Keratinocyte (primary cell): ENCODE measurements around the gene TLX2. TPM values are rescaled to one million over a fixed set of nuclear protein-coding genes. Genes with fewer than 3 reads are reported as not detected.
A peak's percentile ranks its signal among the peaks of the same experiment; 100 is the strongest.

Source experiments
- DNase-seq: peaks from one replicate; pipeline ENCODE4 v3.0.0-alpha.2; 2011; ENCODE audit warnings: low read depth, missing footprints, low spot score
- FAIRE-seq: peaks from 2 replicates; lab custom pipeline; 2011; peaks lifted over from hg19 to GRCh38; lab: Jason Lieb, UNC
- H2AFZ ChIP-seq: 2 replicates; pipeline ENCODE4 v1.6.0; 2012; ENCODE audit warnings: low read length, control low read depth, inconsistent platforms; ENCODE audit not compliant: control insufficient read depth
- H3K27ac ChIP-seq: 2 replicates; pipeline ENCODE4 v1.5.1; 2011; ENCODE audit warnings: low read length; ENCODE audit not compliant: control insufficient read depth, insufficient read depth
- H3K27me3 ChIP-seq: 3 replicates; pipeline ENCODE4 v1.6.0; 2011; ENCODE audit warnings: low read length; ENCODE audit not compliant: control insufficient read depth, insufficient read depth; ENCODE audit errors: extremely low read depth
- H3K36me3 ChIP-seq, 2 experiments: 2 replicates in 1 of 2; 3 replicates in 1 of 2; pipeline ENCODE4 v1.5.1; 2011; ENCODE audit warnings: low read length in 2 of 2, mild to moderate bottlenecking in 1 of 2; ENCODE audit not compliant: control insufficient read depth in 2 of 2, insufficient read depth in 2 of 2; ENCODE audit errors: extremely low read depth in 1 of 2
- H3K4me1 ChIP-seq: 3 replicates; pipeline ENCODE4 v1.5.1; 2011; ENCODE audit warnings: low read length; ENCODE audit not compliant: control insufficient read depth, insufficient read depth; ENCODE audit errors: extremely low read depth
- H3K4me2 ChIP-seq: 3 replicates; pipeline ENCODE4 v1.6.0; 2011; ENCODE audit warnings: low read depth, low read length; ENCODE audit not compliant: control insufficient read depth, insufficient read depth; ENCODE audit errors: extremely low read depth
- H3K4me3 ChIP-seq, 3 experiments: fragments of 200-600 bp in 1 of 3; sonication (generic) in 1 of 3; 2 replicates in 2 of 3; 3 replicates in 1 of 3; pipeline ENCODE4 v1.5.1; 2011 to 2016; ENCODE audit warnings: low read length in 3 of 3, mild to moderate bottlenecking in 3 of 3, control low read depth in 2 of 3, inconsistent platforms in 1 of 3, low read depth in 1 of 3, mixed read lengths in 1 of 3, mixed run types in 1 of 3, moderate library complexity in 1 of 3; ENCODE audit not compliant: control insufficient read depth in 2 of 3, insufficient read depth in 2 of 3; ENCODE audit errors: extremely low read depth in 1 of 3
- H3K79me2 ChIP-seq: 2 replicates; pipeline ENCODE4 v1.6.0; 2012; ENCODE audit warnings: low read length; ENCODE audit not compliant: control insufficient read depth, insufficient read depth
- H3K9ac ChIP-seq: 3 replicates; pipeline ENCODE4 v1.6.0; 2011; ENCODE audit warnings: low read length; ENCODE audit not compliant: control insufficient read depth, insufficient read depth; ENCODE audit errors: extremely low read depth
- H3K9me1 ChIP-seq: 3 replicates; pipeline ENCODE4 v1.6.0; 2011; ENCODE audit warnings: low read length; ENCODE audit not compliant: control insufficient read depth, insufficient read depth; ENCODE audit errors: extremely low read depth
- H3K9me3 ChIP-seq: 2 replicates; pipeline ENCODE4 v1.5.1; 2012; ENCODE audit warnings: low read depth, low read length; ENCODE audit not compliant: control insufficient read depth
- H4K20me1 ChIP-seq: 3 replicates; pipeline ENCODE4 v1.6.0; 2011; ENCODE audit warnings: low read length; ENCODE audit not compliant: control insufficient read depth, insufficient read depth; ENCODE audit errors: extremely low read depth
- EZH2 ChIP-seq: IDR thresholded peaks from one replicate; pipeline ENCODE4 v1.6.1; 2012; ENCODE audit warnings: inconsistent platforms, mild to moderate bottlenecking, low read length, moderate library complexity
- dilution Hi-C: fragments of 300-500 bp; cut with MboI; formaldehyde crosslinking; loops from one replicate; pipeline ENCODE4 v1.7.0; 2020; ENCODE audit warnings: low sequenced_read_pairs; ENCODE audit not compliant: extremely low pct_ligation_motif_present
- polyA plus RNA-seq, 5 experiments: library from polyadenylated mRNA; depleted of rRNA in 3 of 5; stranded (reverse) in 3 of 5; stranded (forward) in 1 of 5; unstranded in 1 of 5; fragments of >200 nt; gene quantifications; 1 replicate in 1 of 5; 2 replicates in 3 of 5; 3 replicates in 1 of 5; pipeline versions ENCODE4 v1.2.1 to v1.2.3, GENCODE V29; 2011 to 2012; ENCODE audit warnings: missing spikeins in 2 of 5, low read depth in 1 of 5, low replicate concordance in 1 of 5
- TF ChIP-seq, protein P1 (sequence below), 3 experiments: IDR thresholded peaks in 1 of 3; conservative IDR thresholded peaks in 1 of 3; optimal IDR thresholded peaks in 1 of 3; 2 replicates in 2 of 3; 3 replicates in 1 of 3; pipeline versions ENCODE3 to v1.5.1; 2011; ENCODE audit warnings: low read length in 3 of 3, mild to moderate bottlenecking in 3 of 3, moderate library complexity in 2 of 3, control low read depth in 1 of 3, inconsistent platforms in 1 of 3; ENCODE audit not compliant: insufficient read depth in 2 of 3; ENCODE audit errors: extremely low read depth in 1 of 3

Gene TLX2
- polyA plus RNA-seq, 1 donor (not counting 4 experiments of a cell fraction or from before 2014, with no cell fraction given), result not detected

DNA sequence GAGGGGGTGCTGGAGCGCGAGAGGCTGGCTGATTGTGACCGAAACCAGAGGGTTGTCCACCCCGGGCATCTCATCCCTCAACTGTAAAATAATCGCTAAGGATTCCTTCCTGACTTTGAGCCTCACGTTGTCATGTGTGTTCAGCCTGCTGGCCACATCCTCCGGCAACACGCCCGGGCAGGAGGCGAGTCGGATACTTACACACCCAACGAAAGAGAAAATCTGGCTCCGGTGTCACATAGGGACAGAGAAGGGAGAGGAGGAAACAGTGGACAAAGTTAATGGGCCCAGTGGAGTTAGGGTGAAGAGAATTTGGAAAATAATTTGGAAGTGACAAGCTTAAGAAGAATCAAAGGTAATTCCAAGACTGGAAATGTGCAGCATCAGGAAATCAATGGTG lies 2.4 kb downstream of the TLX2 start:
- TF ChIP-seq EZH2, result no peak
- TF ChIP-seq, protein P1, sequence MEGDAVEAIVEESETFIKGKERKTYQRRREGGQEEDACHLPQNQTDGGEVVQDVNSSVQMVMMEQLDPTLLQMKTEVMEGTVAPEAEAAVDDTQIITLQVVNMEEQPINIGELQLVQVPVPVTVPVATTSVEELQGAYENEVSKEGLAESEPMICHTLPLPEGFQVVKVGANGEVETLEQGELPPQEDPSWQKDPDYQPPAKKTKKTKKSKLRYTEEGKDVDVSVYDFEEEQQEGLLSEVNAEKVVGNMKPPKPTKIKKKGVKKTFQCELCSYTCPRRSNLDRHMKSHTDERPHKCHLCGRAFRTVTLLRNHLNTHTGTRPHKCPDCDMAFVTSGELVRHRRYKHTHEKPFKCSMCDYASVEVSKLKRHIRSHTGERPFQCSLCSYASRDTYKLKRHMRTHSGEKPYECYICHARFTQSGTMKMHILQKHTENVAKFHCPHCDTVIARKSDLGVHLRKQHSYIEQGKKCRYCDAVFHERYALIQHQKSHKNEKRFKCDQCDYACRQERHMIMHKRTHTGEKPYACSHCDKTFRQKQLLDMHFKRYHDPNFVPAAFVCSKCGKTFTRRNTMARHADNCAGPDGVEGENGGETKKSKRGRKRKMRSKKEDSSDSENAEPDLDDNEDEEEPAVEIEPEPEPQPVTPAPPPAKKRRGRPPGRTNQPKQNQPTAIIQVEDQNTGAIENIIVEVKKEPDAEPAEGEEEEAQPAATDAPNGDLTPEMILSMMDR (optimal IDR thresholded peaks at IDR 0.05 in 1 of 3, IDR thresholded peaks at IDR 0.05 in 1 of 3, conservative IDR thresholded peaks at IDR 0.05 in 1 of 3; ENCODE audit: extremely low read depth in 1 of 3, insufficient read depth in 2 of 3, low read length in 3 of 3), result no peak
- H3K27ac ChIP-seq, result no peak overlapping the region
- H3K9me1 ChIP-seq, result no peaks in the 10 kb centered on the region
- H3K9me3 ChIP-seq, result no peaks in the 10 kb centered on the region
- dilution Hi-C loops, result no loop called here
- H3K9ac ChIP-seq, result no peak overlapping the region
- peaks cover 56% of the 10 kb centered on the region for H3K27me3 ChIP-seq
- DNase-seq (no peak), FAIRE-seq (no peak)
- H3K4me3 ChIP-seq, result no peak overlapping the region
- H3K4me2 ChIP-seq, result peak overlapping the region; percentile 20
- no peak overlapping the region for H2AFZ ChIP-seq
- H3K79me2 ChIP-seq, result no peaks in the 10 kb centered on the region
- H3K36me3 ChIP-seq, result no peaks in the 10 kb centered on the region
- H3K4me1 ChIP-seq, result peaks cover 6% of the 10 kb centered on the region
- no peaks in the 10 kb centered on the region for H4K20me1 ChIP-seq

DNA sequence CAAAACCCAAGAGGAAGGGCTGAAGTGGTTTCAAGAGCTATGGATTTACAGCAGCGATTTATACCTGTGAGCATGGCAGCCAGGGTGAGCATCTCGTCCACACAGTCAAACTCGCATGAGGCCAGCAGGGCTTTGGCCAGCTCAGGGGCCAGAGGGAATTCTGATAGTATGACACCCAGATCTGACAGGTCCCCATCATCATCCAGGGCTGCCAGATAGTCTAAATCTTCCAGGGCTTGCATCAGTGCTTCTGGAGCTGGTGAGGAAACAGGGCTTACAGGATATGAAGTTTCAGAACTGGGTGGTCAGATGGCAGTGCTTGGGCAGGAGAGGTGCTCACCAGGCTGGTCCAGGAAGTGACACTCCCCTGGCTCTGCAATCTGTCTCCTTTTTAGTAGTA lies 8.3 kb downstream of the TLX2 start:
- DNase-seq, result no peak
- H3K4me1 ChIP-seq, result peaks cover 17% of the 10 kb centered on the region

More for the DNA sequence above, 8.3 kb downstream of the TLX2 start:
- no peak for FAIRE-seq
- Histone ChIP-seq H3K27ac (no peak overlapping the region), H3K9me1 (no peaks in the 10 kb centered on the region), H3K4me2 (no peak overlapping the region), H3K36me3 (peaks cover 9 to 20% of the 10 kb centered on the region in 2 experiments), H4K20me1 (no peaks in the 10 kb centered on the region), H3K9ac (no peak overlapping the region), H3K79me2 (peaks cover 8% of the 10 kb centered on the region), H3K27me3 (peaks cover 6% of the 10 kb centered on the region), H3K9me3 (no peaks in the 10 kb centered on the region), H3K4me3 (no peak overlapping the region), H2AFZ (no peak overlapping the region)
- dilution Hi-C loops, result no loop called here
- TF ChIP-seq, protein P1 (optimal IDR thresholded peaks at IDR 0.05 in 1 of 3, IDR thresholded peaks at IDR 0.05 in 1 of 3, conservative IDR thresholded peaks at IDR 0.05 in 1 of 3; ENCODE audit: extremely low read depth in 1 of 3, insufficient read depth in 2 of 3, low read length in 3 of 3), result no peak
- TF ChIP-seq EZH2, result no peak
